LNCaP clone FGC (cell line): Measurements from ENCODE around the gene WHRN.

Experiments used
- DNase-seq: peaks from one replicate; pipeline ENCODE4 v3.0.0-alpha.2; 2011; ENCODE audit warnings: low read depth
- H3K4me3 ChIP-seq: 2 replicates; pipeline ENCODE4 v1.5.1; 2011; ENCODE audit warnings: mild to moderate bottlenecking, low read depth, low read length, control low read depth
- TF ChIP-seq, protein P1 (sequence below): IDR thresholded peaks from 2 replicates; pipeline ENCODE4 v1.5.1; 2012; ENCODE audit warnings: mild to moderate bottlenecking; ENCODE audit not compliant: control insufficient read depth, insufficient read depth; ENCODE audit errors: extremely low read depth

WHRN gene

DNA sequence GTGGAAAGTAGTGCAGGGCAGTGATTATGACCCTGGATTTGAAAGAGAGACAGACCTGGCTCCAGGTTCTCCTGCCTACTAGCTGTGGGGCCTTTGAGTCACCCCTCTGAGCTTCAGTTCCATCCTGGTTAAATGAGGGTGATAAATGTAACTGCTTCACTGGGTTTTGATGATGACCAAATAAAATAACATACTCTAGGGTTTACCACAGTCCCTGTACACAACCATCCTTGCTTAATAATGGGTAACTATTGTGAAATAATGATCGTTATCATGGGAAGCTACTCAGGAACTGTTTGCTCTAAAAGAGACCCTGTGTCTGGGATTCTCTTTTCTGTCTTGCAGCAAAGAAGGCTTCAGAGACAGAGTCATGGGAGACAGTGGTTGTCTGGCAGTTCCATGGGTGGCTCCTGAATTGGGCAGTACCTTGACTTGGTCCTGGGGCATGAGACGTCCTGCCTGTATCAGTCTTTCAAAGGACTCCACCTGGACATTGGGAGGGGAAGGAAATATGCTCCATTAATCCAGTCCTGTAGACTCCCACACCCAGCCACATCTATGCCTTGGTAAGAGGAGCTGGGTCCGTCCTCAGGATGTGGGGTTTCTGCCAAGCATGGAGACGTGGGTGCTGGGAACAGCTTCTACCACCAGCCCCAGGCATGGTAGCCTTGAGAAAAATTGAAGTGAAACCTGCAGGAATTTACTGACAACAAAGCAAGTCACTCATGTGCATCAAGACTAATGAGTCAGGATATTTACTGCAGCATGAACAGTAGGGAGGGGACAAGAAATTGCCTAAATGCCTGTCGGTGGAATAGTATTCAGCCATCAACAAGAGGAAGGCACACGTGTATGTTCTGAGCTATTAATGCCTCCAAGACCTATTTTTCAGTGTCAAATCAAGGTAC, 140.9 kb downstream of the WHRN start:
- no peak for DNase-seq
- TF ChIP-seq, protein P1, sequence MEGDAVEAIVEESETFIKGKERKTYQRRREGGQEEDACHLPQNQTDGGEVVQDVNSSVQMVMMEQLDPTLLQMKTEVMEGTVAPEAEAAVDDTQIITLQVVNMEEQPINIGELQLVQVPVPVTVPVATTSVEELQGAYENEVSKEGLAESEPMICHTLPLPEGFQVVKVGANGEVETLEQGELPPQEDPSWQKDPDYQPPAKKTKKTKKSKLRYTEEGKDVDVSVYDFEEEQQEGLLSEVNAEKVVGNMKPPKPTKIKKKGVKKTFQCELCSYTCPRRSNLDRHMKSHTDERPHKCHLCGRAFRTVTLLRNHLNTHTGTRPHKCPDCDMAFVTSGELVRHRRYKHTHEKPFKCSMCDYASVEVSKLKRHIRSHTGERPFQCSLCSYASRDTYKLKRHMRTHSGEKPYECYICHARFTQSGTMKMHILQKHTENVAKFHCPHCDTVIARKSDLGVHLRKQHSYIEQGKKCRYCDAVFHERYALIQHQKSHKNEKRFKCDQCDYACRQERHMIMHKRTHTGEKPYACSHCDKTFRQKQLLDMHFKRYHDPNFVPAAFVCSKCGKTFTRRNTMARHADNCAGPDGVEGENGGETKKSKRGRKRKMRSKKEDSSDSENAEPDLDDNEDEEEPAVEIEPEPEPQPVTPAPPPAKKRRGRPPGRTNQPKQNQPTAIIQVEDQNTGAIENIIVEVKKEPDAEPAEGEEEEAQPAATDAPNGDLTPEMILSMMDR = no peak
- H3K4me3 ChIP-seq = no peak overlapping the region

DNA sequence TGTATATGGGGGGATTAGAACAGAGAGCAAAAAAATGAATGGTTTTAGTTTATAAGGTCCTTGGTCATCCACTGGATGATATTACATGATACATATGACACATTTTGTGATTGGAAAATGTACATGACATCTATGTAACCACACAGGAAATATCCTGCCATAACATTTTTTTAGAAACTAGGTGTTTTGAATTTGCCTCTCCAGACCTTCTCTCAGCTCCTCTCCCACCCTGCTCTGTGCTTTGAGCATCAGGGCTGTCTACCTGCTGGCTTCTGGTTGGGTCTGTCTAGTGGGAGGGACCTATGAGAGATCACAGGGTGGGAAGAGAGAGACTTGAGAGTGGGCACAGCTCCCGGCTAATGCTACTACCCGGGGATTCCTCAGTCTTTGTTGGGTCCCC, 141.8 kb downstream of the WHRN start:
- no peak for DNase-seq
- TF ChIP-seq, protein P1 = no peak
- H3K4me3 ChIP-seq = no peak overlapping the region

DNA sequence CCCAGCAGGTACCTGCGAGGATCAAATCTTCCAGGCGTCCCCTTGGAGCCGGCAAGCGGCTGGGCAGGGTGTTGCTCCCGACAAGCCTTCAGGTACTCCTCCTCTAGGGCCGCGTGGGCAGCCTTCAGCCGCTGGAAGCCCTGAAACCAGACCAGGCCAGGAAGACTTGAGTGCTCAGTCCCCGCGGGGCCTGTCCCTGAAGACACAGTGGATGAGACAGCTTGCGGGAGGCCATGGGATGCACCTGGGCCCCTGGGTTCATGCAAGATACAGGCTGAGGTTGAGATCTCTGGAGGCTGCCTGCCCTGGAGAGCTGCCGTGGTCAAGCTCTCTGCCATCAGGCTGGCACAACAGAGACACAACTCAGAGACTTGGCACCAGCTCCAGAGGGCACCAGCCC, 142.9 kb downstream of the WHRN start:
- TF ChIP-seq, protein P1 = no peak

DNA sequence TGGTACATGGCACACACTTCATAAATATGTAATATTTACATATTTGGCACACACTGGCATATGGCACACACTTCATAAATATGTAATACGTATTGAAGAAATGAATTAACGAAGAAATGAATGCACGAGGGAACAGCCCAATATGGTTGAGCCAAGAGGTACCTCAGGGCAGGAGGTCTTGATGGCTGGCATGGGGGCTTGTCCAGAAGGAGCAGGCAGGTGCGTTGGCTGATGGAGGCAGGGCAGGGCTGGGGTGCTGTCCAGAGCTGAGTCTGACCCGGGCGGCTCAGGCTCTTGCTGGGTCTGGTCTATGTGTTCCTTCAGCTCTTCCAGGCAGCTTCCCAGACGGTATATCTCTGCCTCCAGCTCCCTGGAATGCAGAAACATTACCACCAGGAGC, 143.7 kb downstream of the WHRN start:
- DNase-seq = no peak
- no peak overlapping the region for H3K4me3 ChIP-seq
- TF ChIP-seq, protein P1 = no peak

More for the DNA sequence above, 142.9 kb downstream of the WHRN start:
- no peak overlapping the region for H3K4me3 ChIP-seq
- DNase-seq = no peak

DNA sequence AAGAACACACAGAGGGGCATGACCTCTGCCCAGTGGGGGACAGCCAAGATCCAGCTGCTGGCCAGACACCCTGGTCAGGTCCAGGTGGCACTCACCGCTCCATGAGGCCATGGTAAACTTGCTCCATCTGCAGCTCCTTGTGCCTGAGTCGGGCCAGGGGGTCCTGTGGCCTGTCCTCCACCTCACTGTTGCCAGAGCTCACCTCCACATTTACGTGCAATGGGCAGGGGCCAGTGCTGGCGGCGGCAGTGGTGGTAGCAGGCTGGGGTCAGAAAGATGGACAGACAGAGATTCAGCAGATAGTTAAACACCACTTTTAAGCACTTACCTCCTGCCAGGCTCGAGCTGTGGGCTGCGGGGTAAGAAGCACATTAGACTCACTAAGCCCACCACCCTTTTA, 145.5 kb downstream of the WHRN start:
- TF ChIP-seq, protein P1 = no peak
- no peak overlapping the region for H3K4me3 ChIP-seq
- no peak for DNase-seq

DNA sequence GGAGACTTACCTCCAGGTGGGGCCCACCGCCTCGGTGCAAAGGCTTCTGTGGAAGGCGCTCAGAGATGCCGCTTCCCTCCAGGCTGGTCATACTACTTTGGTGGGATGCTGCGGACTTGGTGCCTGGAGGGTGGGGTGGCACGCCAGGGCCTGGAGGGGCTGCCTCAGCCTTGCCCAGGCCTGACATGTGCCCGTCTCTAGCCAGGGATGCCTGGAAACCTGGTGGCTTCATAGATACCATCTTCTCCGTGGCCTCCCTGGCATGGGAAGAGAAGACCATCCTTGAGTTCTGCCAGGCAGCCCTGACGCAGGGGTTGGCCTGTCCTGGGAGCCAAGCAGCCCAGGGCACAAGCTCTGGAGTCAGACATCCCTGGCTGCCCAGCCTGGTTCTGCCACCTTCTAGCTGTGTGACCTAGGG, 147.4 kb downstream of the WHRN start:
- DNase-seq = no peak
- no peak overlapping the region for H3K4me3 ChIP-seq
- TF ChIP-seq, protein P1 = no peak
